ENCODE results near the gene UBE2F. TPM values are rescaled to one million over a fixed set of nuclear protein-coding genes. Genes with fewer than 3 reads are reported as not detected.

UBE2F gene
- total and polyA plus RNA-seq, 9 of the 15 experiments (the other 6 are each of a cell fraction or from before 2014, with no cell fraction given) = 18.1 to 88.1 (median 53.0) TPM

- no peak for TF ChIP-seq MED1 (CRISPR knock-in tag; IDR thresholded peaks at IDR 0.05; ENCODE audit: borderline replicate concordance)
- TF ChIP-seq CREB1 (IDR thresholded peaks at IDR 0.05) = no peak
- TF ChIP-seq CREB1 (CRISPR knock-in tag; IDR thresholded peaks at IDR 0.05) = no peak
- no peak for TF ChIP-seq ELF2 (CRISPR knock-in tag; IDR thresholded peaks at IDR 0.05)
Observed at GRCh38 chr2:237940828-237941227, 26.0 kb upstream of the UBE2F start (continued).

GRCh38 chr2:237941239-237941638 lies 25.6 kb upstream of the UBE2F start:
- H3K4me2 ChIP-seq (ENCODE audit: insufficient read depth, low read length) = no peak overlapping the region
- no peaks in the 10 kb centered on the region for H4K20me1 ChIP-seq (replicated peaks; ENCODE audit: control insufficient read depth, insufficient read depth, low read length)
- CTCF ChIA-PET (ENCODE audit: low intra/inter-chr PET ratio) = no interaction called here
- intact Hi-C loops (cut with micrococcal nuclease) = no loop called here
- in situ Hi-C loops (cut with MboI) = no loop called here
- ATAC-seq = no peak; the same call in 1 of the 3 replicates
- no peak overlapping the region for H3K4me3 ChIP-seq
- peak overlapping the region in 1 of 2 experiments; percentile 59; a peak in 1 of 4 replicates for H3K9ac ChIP-seq (ENCODE audit: insufficient read depth in 1 of 2, low read depth in 2 of 2, low read length in 2 of 2)
- no peaks in the 10 kb centered on the region for H3K36me3 ChIP-seq (ENCODE audit: control insufficient read depth, insufficient read depth, low read length)
- H3K27ac ChIP-seq (ENCODE audit: extremely low read depth, low read depth, low read length) = peak overlapping the region; percentile 36
- H3K79me2 ChIP-seq (ENCODE audit: control insufficient read depth, insufficient read depth, low read length) = no peaks in the 10 kb centered on the region
- peaks cover 12% of the 10 kb centered on the region for H3K9me3 ChIP-seq (replicated peaks; ENCODE audit: control insufficient read depth, insufficient read depth, low read depth, low read length)
- POLR2A ChIA-PET = interaction anchor here (0.7 to 2.3 kb wide), 4 partner anchors 9 to 23 kb away, joined by 3 to 6 read pairs (median 4); no protein-coding TSS in a partner anchor
- FAIRE-seq = no peak
- WGBS (ENCODE audit: insufficient coverage, low coverage, missing lambda C conversion rate) = 13% methylated on average over 2 of the region's 2 CpGs
- no peaks in the 10 kb centered on the region for H3K27me3 ChIP-seq (ENCODE audit: control insufficient read depth in 2 of 2, insufficient read depth in 2 of 2, low read length in 2 of 2)
- DNase-seq (ENCODE audit: extremely low read depth in 1 of 4, low spot score in 3 of 4) = no peak
- no peaks in the 10 kb centered on the region for H3K9me1 ChIP-seq (ENCODE audit: control insufficient read depth, insufficient read depth, low read length)
- no peak overlapping the region for H2AFZ ChIP-seq (ENCODE audit: low read depth, low read length)
- H3K4me1 ChIP-seq (replicated peaks in 1 of 2; ENCODE audit: control insufficient read depth in 2 of 2, insufficient read depth in 2 of 2, low read length in 2 of 2) = peaks cover 31 to 38% of the 10 kb centered on the region in 2 experiments; a peak in 4 of 5 replicates
- BruUV-seq (replicated peaks) = no TSS peak
- TF ChIP-seq SOX6 (IDR thresholded peaks at IDR 0.05) (no peak), GATAD2B (IDR thresholded peaks at IDR 0.05; ENCODE audit: borderline replicate concordance) (no peak), ZKSCAN3 (CRISPR knock-in tag; IDR thresholded peaks at IDR 0.05) (no peak), HDGF (IDR thresholded peaks at IDR 0.05) (0 out of 2 replicates have a peak, but pooled peaks have one; percentile 25), LARP7 (IDR thresholded peaks at IDR 0.05) (0 out of 2 replicates have a peak, but pooled peaks have one; percentile 44), ILF3 (IDR thresholded peaks at IDR 0.05; ENCODE audit: borderline replicate concordance) (no peak), EHMT2 (IDR thresholded peaks at IDR 0.05) (no peak), ZNF217 (CRISPR knock-in tag; IDR thresholded peaks at IDR 0.05) (no peak), ARID2 (IDR thresholded peaks at IDR 0.05) (peak; percentile 31; the same call in 1 of the 2 replicates), MCM2 (IDR thresholded peaks at IDR 0.05; ENCODE audit: low read depth) (no peak), BMI1 (IDR thresholded peaks at IDR 0.05; ENCODE audit: low read length) (no peak), FOXJ2 (tag; IDR thresholded peaks at IDR 0.05) (no peak), HNRNPL (IDR thresholded peaks at IDR 0.05; ENCODE audit: low read depth, low read length) (no peak), HDAC1 (IDR thresholded peaks at IDR 0.05) (0 out of 4 replicates have a peak, but pooled peaks of 1 of the 2 experiments have one; percentile 0), FOXP4 (CRISPR knock-in tag; IDR thresholded peaks at IDR 0.05; ENCODE audit: borderline replicate concordance) (no peak), KDM1A (IDR thresholded peaks at IDR 0.05) (peak in 1 of 2 experiments; percentile 80; a peak in 2 of 4 replicates)
- TF ChIP-seq, protein P1, sequence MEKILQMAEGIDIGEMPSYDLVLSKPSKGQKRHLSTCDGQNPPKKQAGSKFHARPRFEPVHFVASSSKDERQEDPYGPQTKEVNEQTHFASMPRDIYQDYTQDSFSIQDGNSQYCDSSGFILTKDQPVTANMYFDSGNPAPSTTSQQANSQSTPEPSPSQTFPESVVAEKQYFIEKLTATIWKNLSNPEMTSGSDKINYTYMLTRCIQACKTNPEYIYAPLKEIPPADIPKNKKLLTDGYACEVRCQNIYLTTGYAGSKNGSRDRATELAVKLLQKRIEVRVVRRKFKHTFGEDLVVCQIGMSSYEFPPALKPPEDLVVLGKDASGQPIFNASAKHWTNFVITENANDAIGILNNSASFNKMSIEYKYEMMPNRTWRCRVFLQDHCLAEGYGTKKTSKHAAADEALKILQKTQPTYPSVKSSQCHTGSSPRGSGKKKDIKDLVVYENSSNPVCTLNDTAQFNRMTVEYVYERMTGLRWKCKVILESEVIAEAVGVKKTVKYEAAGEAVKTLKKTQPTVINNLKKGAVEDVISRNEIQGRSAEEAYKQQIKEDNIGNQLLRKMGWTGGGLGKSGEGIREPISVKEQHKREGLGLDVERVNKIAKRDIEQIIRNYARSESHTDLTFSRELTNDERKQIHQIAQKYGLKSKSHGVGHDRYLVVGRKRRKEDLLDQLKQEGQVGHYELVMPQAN (IDR thresholded peaks at IDR 0.05; ENCODE audit: borderline replicate concordance) = no peak

Data from K562 (cell line).